ENCODE data around the gene KBTBD13. TPM values are rescaled to one million over a fixed set of nuclear protein-coding genes. Genes with fewer than 3 reads are reported as not detected.

The KBTBD13 gene
- total RNA-seq, 2 experiments from 2014 or later: not detected

GRCh38 chr15:65054333-65055200 is 22.0 kb upstream of the KBTBD13 start:
- CTCF ChIA-PET: no interaction called here
- no peak overlapping the region for H3K27ac Mint-ChIP-seq
- Histone ChIP-seq H3K4me3 (ENCODE audit: low read length) (no peak overlapping the region), H3K27me3 (ENCODE audit: control insufficient read depth in 1 of 2, insufficient read depth in 2 of 2, low read length in 2 of 2) (peaks cover 0 to 6% of the 10 kb centered on the region in 2 experiments), H3K4me1 (ENCODE audit: insufficient read depth, low read length) (peaks cover 6% of the 10 kb centered on the region), H3K36me3 (ENCODE audit: insufficient read depth, low read length) (no peaks in the 10 kb centered on the region), H3K9me3 (ENCODE audit: control insufficient read depth in 1 of 2, insufficient read depth in 1 of 2, low read length in 2 of 2) (no peaks in the 10 kb centered on the region), H3K27ac (ENCODE audit: low read depth in 1 of 2, low read length in 2 of 2) (no peak overlapping the region)
- peaks cover 7% of the 10 kb centered on the region for H3K4me1 Mint-ChIP-seq (ENCODE audit: low read depth)
- DNase-seq: peak; percentile 26 to 72 (median 40)
- intact Hi-C loops (cut with DNase I, micrococcal nuclease): loop anchor here (1.0 to 2.0 kb wide), 3 partner anchors 243 to 330 kb away; no protein-coding TSS in a partner anchor
- no peaks in the 10 kb centered on the region for H3K9me3 Mint-ChIP-seq
- TF ChIP-seq CTCF (IDR thresholded peaks at IDR 0.05): peak; percentile 72
- no peaks in the 10 kb centered on the region for H3K36me3 Mint-ChIP-seq (ENCODE audit: low read depth)
- POLR2A ChIA-PET: interaction anchor here (0.5 to 0.6 kb wide), 2 partner anchors 71 to 251 kb away, joined by 3 read pairs; no protein-coding TSS in a partner anchor
- no peaks in the 10 kb centered on the region for H3K27me3 Mint-ChIP-seq
- no peak overlapping the region for H3K4me3 Mint-ChIP-seq
- ATAC-seq (ENCODE audit: poor library complexity): peak; percentile 35

GRCh38 chr15:65055201-65055870 is 21.2 kb upstream of the KBTBD13 start:
- CTCF ChIA-PET: no interaction called here
- POLR2A ChIA-PET: interaction anchor here (0.5 to 0.6 kb wide), 2 partner anchors 72 to 251 kb away, joined by 3 read pairs; no protein-coding TSS in a partner anchor
- H3K27ac Mint-ChIP-seq: no peak overlapping the region
- Histone ChIP-seq H3K36me3 (ENCODE audit: insufficient read depth, low read length) (no peaks in the 10 kb centered on the region), H3K9me3 (ENCODE audit: control insufficient read depth in 1 of 2, insufficient read depth in 1 of 2, low read length in 2 of 2) (peaks cover 0 to 5% of the 10 kb centered on the region in 2 experiments), H3K4me1 (ENCODE audit: insufficient read depth, low read length) (no peaks in the 10 kb centered on the region), H3K27ac (ENCODE audit: low read depth in 1 of 2, low read length in 2 of 2) (no peak overlapping the region), H3K4me3 (ENCODE audit: low read length) (no peak overlapping the region), H3K27me3 (ENCODE audit: control insufficient read depth in 1 of 2, insufficient read depth in 2 of 2, low read length in 2 of 2) (peaks cover 0 to 2% of the 10 kb centered on the region in 2 experiments)
- ATAC-seq (ENCODE audit: poor library complexity) (no peak), DNase-seq (no peak)
- no peaks in the 10 kb centered on the region for H3K27me3 Mint-ChIP-seq
- intact Hi-C loops (cut with DNase I, micrococcal nuclease): loop anchor here in 1 of 2 experiments (2.0 kb wide), 2 partner anchors 243 to 329 kb away; no protein-coding TSS in a partner anchor
- TF ChIP-seq CTCF (IDR thresholded peaks at IDR 0.05): no peak
- H3K4me1 Mint-ChIP-seq (ENCODE audit: low read depth): peaks cover 2% of the 10 kb centered on the region
- no peaks in the 10 kb centered on the region for H3K36me3 Mint-ChIP-seq (ENCODE audit: low read depth)
- no peaks in the 10 kb centered on the region for H3K9me3 Mint-ChIP-seq
- H3K4me3 Mint-ChIP-seq: no peak overlapping the region

DNA sequence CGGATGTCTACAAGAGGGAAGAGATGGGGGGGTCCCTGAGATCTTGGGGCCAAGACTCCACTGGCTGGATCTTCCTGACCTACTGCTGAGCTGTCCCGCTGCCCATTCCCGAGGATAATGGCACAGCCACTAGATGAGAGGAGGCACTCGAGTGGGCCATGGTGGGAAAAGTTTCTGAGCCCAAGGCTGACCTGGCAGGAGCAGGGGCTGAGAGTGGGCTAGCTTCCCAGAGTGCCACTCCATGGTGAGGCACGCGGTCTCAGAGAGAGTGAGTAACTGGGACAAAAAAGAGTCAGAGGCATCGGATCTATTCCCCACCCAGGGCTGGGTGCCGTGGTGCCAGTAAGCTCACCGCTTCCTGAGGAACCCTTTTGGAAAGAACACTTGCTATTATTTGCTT is 20.4 kb upstream of the KBTBD13 start:
- ChIA-PET CTCF (interaction anchor here (0.9 kb wide), 1 partner anchor 14 kb away, joined by 3 read pairs; no protein-coding TSS in a partner anchor), POLR2A (no interaction called here)

More for the DNA sequence above, 20.4 kb upstream of the KBTBD13 start:
- ATAC-seq (ENCODE audit: poor library complexity): no peak
- Histone ChIP-seq H3K27me3 (ENCODE audit: control insufficient read depth in 1 of 2, insufficient read depth in 2 of 2, low read length in 2 of 2) (peaks cover 0 to 2% of the 10 kb centered on the region in 2 experiments), H3K4me1 (ENCODE audit: insufficient read depth, low read length) (no peaks in the 10 kb centered on the region), H3K9me3 (ENCODE audit: control insufficient read depth in 1 of 2, insufficient read depth in 1 of 2, low read length in 2 of 2) (peaks cover 0 to 9% of the 10 kb centered on the region in 2 experiments), H3K36me3 (ENCODE audit: insufficient read depth, low read length) (no peaks in the 10 kb centered on the region), H3K4me3 (ENCODE audit: low read length) (no peak overlapping the region), H3K27ac (ENCODE audit: low read depth in 1 of 2, low read length in 2 of 2) (no peak overlapping the region)
- no peak for TF ChIP-seq CTCF (IDR thresholded peaks at IDR 0.05)
- Mint-ChIP-seq H3K27ac (no peak overlapping the region), H3K4me1 (ENCODE audit: low read depth) (no peaks in the 10 kb centered on the region), H3K4me3 (no peak overlapping the region), H3K27me3 (no peaks in the 10 kb centered on the region), H3K9me3 (no peaks in the 10 kb centered on the region), H3K36me3 (ENCODE audit: low read depth) (no peaks in the 10 kb centered on the region)
- DNase-seq: no peak
- intact Hi-C loops (cut with DNase I, micrococcal nuclease): no loop called here
